Stimulated activated CD4-positive, alpha-beta T cell treated with anti-CD3 and anti-CD28 coated beads, Interleukin-4, amount 100 ng/mL, for 1 hour (primary cell): ENCODE measurements around the gene INO80E.
"Not testable (repeated sequence)": the region's sequence is repeated elsewhere in the genome, so short reads cannot be mapped to it uniquely, and the experiment has no call there.

Experiments
- DNase-seq: peaks from one replicate; pipeline ENCODE4 v3.0.0-alpha.2; 2020

Gene INO80E

GRCh38 chr16:30040690-30041089 lies 44.6 kb downstream of the INO80E start:
- not testable (repeated sequence) for DNase-seq

- DNase-seq: no peak
Observed at GRCh38 chr16:30041841-30042240, 45.8 kb downstream of the INO80E start.

- DNase-seq: no peak
Observed at GRCh38 chr16:30046178-30046577, 50.1 kb downstream of the INO80E start.

- DNase-seq: no peak
Observed at GRCh38 chr16:30046588-30046987, 50.5 kb downstream of the INO80E start.

GRCh38 chr16:30049871-30050270 lies 53.8 kb downstream of the INO80E start:
- DNase-seq: no peak

GRCh38 chr16:30051518-30051917 lies 55.5 kb downstream of the INO80E start:
- no peak for DNase-seq

GRCh38 chr16:30052671-30053372 lies 56.8 kb downstream of the INO80E start:
- peak; percentile 91 for DNase-seq

- DNase-seq: no peak
Observed at GRCh38 chr16:30053376-30054015, 57.5 kb downstream of the INO80E start.

- DNase-seq: no peak
Observed at GRCh38 chr16:30054451-30054850, 58.4 kb downstream of the INO80E start.

GRCh38 chr16:30054959-30055553 lies 59.0 kb downstream of the INO80E start:
- peak; percentile 51 for DNase-seq
